ENCODE data around the gene EIF4ENIF1.
"Not testable (repeated sequence)": the region's sequence is repeated elsewhere in the genome, so short reads cannot be mapped to it uniquely, and the experiment has no call there.

The EIF4ENIF1 gene

DNA sequence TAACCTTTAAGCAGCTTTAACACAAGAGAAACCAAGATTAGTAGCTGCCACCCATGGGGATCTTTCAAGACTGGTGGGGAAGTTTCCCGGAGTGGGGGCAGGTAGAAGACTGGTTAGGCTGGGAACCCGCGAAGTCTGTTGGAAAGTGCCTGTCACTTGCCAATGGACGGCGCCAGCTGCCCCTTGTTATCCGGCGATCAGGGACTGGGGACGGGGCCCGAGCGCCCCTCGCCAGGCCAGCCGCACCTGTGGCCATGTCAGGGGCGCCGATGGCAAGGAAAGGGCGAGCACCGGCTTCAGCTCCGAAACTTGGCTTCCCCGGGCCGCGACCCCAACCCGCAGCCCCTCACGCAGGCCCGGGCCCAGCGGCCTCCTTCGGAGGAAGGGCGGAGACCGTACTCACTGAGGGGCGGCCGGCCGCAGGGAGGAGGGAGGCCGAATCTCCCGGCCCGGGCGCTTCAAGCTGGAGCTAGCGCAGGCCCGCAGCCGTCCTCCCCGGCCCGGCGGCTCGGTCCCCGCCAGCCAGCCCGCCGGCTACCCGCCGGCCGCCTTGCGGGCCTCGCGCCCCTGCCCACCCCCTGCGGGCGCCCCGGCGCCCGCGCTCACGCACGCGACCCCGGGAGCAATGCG, 539 bp downstream of the EIF4ENIF1 start:
- Histone ChIP-seq H3K4me3 (ENCODE audit: insufficient read depth in 1 of 2, low read depth in 1 of 2, low read length in 2 of 2) (peak overlapping the region; percentile 97 to 98), H3K18ac (ENCODE audit: low read depth in 1 of 2, low read length in 2 of 2) (peak overlapping the region; percentile 85 to 92), H2BK12ac (ENCODE audit: low read length in 2 of 2) (peak overlapping the region in 1 of 2 experiments; percentile 54), H2AK5ac (ENCODE audit: low read length, severe bottlenecking) (no peak overlapping the region), H3K36me3 (ENCODE audit: control insufficient read depth in 1 of 2, insufficient read depth in 2 of 2, low read depth in 1 of 2, low read length in 2 of 2) (peaks cover 20 to 34% of the 10 kb centered on the region in 2 experiments), H2BK5ac (ENCODE audit: low read depth, low read length, poor library complexity, severe bottlenecking) (peak overlapping the region; percentile 98), H3K27me3 (ENCODE audit: control insufficient read depth in 1 of 2, insufficient read depth in 1 of 2, low read length in 2 of 2) (no peaks in the 10 kb centered on the region), H2AFZ (ENCODE audit: low read depth, low read length) (peak overlapping the region; percentile 39), H3K4ac (ENCODE audit: low read depth in 1 of 2, low read length in 2 of 2) (peak overlapping the region; percentile 9 to 82), H3K9ac (ENCODE audit: low read length) (peak overlapping the region; percentile 92), H2BK120ac (ENCODE audit: low read depth, low read length) (peak overlapping the region; percentile 92), H3K14ac (ENCODE audit: low read length in 2 of 2) (peak overlapping the region in 1 of 2 experiments; percentile 96), H3K9me3 (ENCODE audit: control insufficient read depth, low read length) (no peaks in the 10 kb centered on the region), H3K23ac (ENCODE audit: low read length in 2 of 2) (no peak overlapping the region), H3K4me2 (ENCODE audit: low read length, poor library complexity, severe bottlenecking) (peak overlapping the region; percentile 96), H3K27ac (ENCODE audit: low read length, poor library complexity, severe bottlenecking) (peak overlapping the region; percentile 96), H3K4me1 (ENCODE audit: control insufficient read depth, insufficient read depth, low read depth, low read length) (peaks cover 3% of the 10 kb centered on the region), H3K79me1 (replicated peaks; ENCODE audit: low read length, poor library complexity, severe bottlenecking) (peaks cover 9% of the 10 kb centered on the region), H2BK15ac (ENCODE audit: low read depth, poor library complexity, severe bottlenecking) (peak overlapping the region; percentile 69), H4K91ac (ENCODE audit: low read length) (peak overlapping the region; percentile 34), H4K8ac (ENCODE audit: low read length) (peak overlapping the region; percentile 88)
- peak; percentile 55 for DNase-seq
- under 1% methylated on average over 50 of the region's 61 CpGs for WGBS

DNA sequence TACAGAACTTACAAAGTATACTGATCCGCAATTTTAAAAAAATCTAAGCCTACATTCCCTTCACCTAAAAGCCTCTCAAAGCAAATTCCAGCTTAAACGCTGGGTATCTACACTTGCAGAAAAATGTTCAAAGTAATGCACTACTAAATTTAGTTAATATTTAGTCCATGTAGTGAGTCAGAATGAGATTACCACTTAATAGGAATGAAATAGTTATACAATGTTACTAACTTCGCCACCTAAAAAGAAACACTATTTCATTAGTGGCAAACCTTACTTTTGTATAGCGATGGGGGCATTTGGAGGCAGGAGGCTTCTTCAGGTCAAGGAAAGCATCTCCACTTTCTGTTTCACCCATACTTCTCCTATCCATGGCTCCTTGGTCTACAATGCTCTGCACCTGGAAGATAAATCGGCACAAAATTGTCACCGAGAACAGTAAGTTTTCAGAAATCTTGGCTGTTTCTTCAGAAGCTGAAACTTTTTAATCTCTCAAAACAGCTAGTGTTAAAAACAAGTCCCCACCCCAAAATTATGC, 1.2 kb downstream of the EIF4ENIF1 start:
- peak overlapping the region; percentile 98 for H2BK5ac ChIP-seq (ENCODE audit: low read depth, low read length, poor library complexity, severe bottlenecking)
- peak overlapping the region in 1 of 2 experiments; percentile 97 for H3K4me3 ChIP-seq (ENCODE audit: insufficient read depth in 1 of 2, low read depth in 1 of 2, low read length in 2 of 2)
- no peak overlapping the region for H2BK120ac ChIP-seq (ENCODE audit: low read depth, low read length)
- H3K9me3 ChIP-seq (ENCODE audit: control insufficient read depth, low read length): no peaks in the 10 kb centered on the region
- peak overlapping the region; percentile 92 for H3K9ac ChIP-seq (ENCODE audit: low read length)
- no peak overlapping the region for H2BK12ac ChIP-seq (ENCODE audit: low read length in 2 of 2)
- H3K27me3 ChIP-seq (ENCODE audit: control insufficient read depth in 1 of 2, insufficient read depth in 1 of 2, low read length in 2 of 2): no peaks in the 10 kb centered on the region
- H2AFZ ChIP-seq (ENCODE audit: low read depth, low read length): no peak overlapping the region
- no peak overlapping the region for H3K23ac ChIP-seq (ENCODE audit: low read length in 2 of 2)
- H3K4me2 ChIP-seq (ENCODE audit: low read length, poor library complexity, severe bottlenecking): peak overlapping the region; percentile 96
- no peak overlapping the region for H3K14ac ChIP-seq (ENCODE audit: low read length in 2 of 2)
- WGBS: 93% methylated on average over 6 of the region's 6 CpGs
- H3K4ac ChIP-seq (ENCODE audit: low read depth in 1 of 2, low read length in 2 of 2): no peak overlapping the region
- no peak overlapping the region for H4K91ac ChIP-seq (ENCODE audit: low read length)
- H3K18ac ChIP-seq (ENCODE audit: low read depth in 1 of 2, low read length in 2 of 2): no peak overlapping the region
- H3K79me1 ChIP-seq (replicated peaks; ENCODE audit: low read length, poor library complexity, severe bottlenecking): peaks cover 9% of the 10 kb centered on the region
- no peak for DNase-seq
- peak overlapping the region; percentile 96 for H3K27ac ChIP-seq (ENCODE audit: low read length, poor library complexity, severe bottlenecking)
- no peak overlapping the region for H2BK15ac ChIP-seq (ENCODE audit: low read depth, poor library complexity, severe bottlenecking)
- peaks cover 20 to 41% of the 10 kb centered on the region in 2 experiments for H3K36me3 ChIP-seq (ENCODE audit: control insufficient read depth in 1 of 2, insufficient read depth in 2 of 2, low read depth in 1 of 2, low read length in 2 of 2)
- peaks cover 3% of the 10 kb centered on the region for H3K4me1 ChIP-seq (ENCODE audit: control insufficient read depth, insufficient read depth, low read depth, low read length)
- no peak overlapping the region for H4K8ac ChIP-seq (ENCODE audit: low read length)
- H2AK5ac ChIP-seq (ENCODE audit: low read length, severe bottlenecking): no peak overlapping the region

DNA sequence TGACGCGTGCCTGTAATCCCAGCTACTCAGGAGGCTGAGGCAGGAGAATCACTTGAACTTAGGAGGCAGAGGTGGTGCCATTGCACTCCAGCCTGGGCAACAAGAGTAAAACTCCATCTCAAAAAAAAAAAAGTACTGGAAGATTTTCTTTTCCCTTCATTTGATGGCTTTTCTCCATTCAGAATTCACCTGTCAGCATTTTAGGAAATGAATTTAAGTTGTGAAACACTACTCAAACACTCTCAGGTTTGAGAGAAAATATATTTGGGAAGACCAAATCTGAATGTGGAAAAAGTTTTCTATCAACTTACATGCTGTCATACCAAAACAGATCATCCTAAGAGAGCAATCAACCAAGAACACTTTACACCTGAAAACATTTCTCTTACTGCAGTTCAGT, 2.7 kb downstream of the EIF4ENIF1 start:
- H2AFZ ChIP-seq (ENCODE audit: low read depth, low read length): no peak overlapping the region

DNA sequence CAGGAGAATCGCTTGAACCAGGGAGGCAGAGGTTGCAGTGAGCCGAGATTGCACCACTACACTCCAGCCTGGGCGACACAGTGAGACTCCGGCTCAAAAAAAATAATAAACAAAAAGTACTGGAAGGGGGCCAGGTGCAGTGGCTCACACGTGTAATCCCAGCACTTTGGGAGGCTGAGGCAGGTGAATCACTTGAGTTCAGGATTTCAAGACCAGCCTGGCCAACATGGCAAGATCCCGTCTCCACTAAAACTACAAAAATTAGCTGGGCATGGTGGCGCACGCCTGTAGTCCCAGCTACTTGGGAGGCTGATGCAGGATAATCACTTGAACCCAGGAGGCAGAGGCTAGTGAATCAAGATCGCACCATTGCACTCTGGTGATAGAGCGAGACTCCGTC, 3.3 kb downstream of the EIF4ENIF1 start:
- H2BK5ac ChIP-seq (ENCODE audit: low read depth, low read length, poor library complexity, severe bottlenecking); DNase-seq; H2BK15ac ChIP-seq (ENCODE audit: low read depth, poor library complexity, severe bottlenecking); H3K4ac ChIP-seq (ENCODE audit: low read depth in 1 of 2, low read length in 2 of 2); H2AFZ ChIP-seq (ENCODE audit: low read depth, low read length); H3K9ac ChIP-seq (ENCODE audit: low read length); H3K14ac ChIP-seq (ENCODE audit: low read length in 2 of 2); H4K91ac ChIP-seq (ENCODE audit: low read length); H3K9me3 ChIP-seq (ENCODE audit: control insufficient read depth, low read length); H3K27ac ChIP-seq (ENCODE audit: low read length, poor library complexity, severe bottlenecking); H3K4me1 ChIP-seq (ENCODE audit: control insufficient read depth, insufficient read depth, low read depth, low read length); H3K4me3 ChIP-seq (ENCODE audit: insufficient read depth in 1 of 2, low read depth in 1 of 2, low read length in 2 of 2); H2BK12ac ChIP-seq (ENCODE audit: low read length in 2 of 2); H3K23ac ChIP-seq (ENCODE audit: low read length in 2 of 2); H3K4me2 ChIP-seq (ENCODE audit: low read length, poor library complexity, severe bottlenecking); H3K27me3 ChIP-seq (ENCODE audit: control insufficient read depth in 1 of 2, insufficient read depth in 1 of 2, low read length in 2 of 2); H3K79me1 ChIP-seq (replicated peaks; ENCODE audit: low read length, poor library complexity, severe bottlenecking); H4K8ac ChIP-seq (ENCODE audit: low read length); H2BK120ac ChIP-seq (ENCODE audit: low read depth, low read length); H2AK5ac ChIP-seq (ENCODE audit: low read length, severe bottlenecking); H3K18ac ChIP-seq (ENCODE audit: low read depth in 1 of 2, low read length in 2 of 2): not testable (repeated sequence)
- peaks cover 36 to 62% of the 10 kb centered on the region in 2 experiments for H3K36me3 ChIP-seq (ENCODE audit: control insufficient read depth in 1 of 2, insufficient read depth in 2 of 2, low read depth in 1 of 2, low read length in 2 of 2)
- 97% methylated on average over 11 of the region's 11 CpGs for WGBS

More for the DNA sequence above, 2.7 kb downstream of the EIF4ENIF1 start:
- Histone ChIP-seq H3K9me3 (ENCODE audit: control insufficient read depth, low read length) (no peaks in the 10 kb centered on the region), H3K9ac (ENCODE audit: low read length) (no peak overlapping the region), H3K4me3 (ENCODE audit: insufficient read depth in 1 of 2, low read depth in 1 of 2, low read length in 2 of 2) (no peak overlapping the region), H4K8ac (ENCODE audit: low read length) (no peak overlapping the region), H3K27ac (ENCODE audit: low read length, poor library complexity, severe bottlenecking) (peak overlapping the region; percentile 25), H3K18ac (ENCODE audit: low read depth in 1 of 2, low read length in 2 of 2) (no peak overlapping the region), H3K4ac (ENCODE audit: low read depth in 1 of 2, low read length in 2 of 2) (no peak overlapping the region), H3K79me1 (replicated peaks; ENCODE audit: low read length, poor library complexity, severe bottlenecking) (peaks cover 6% of the 10 kb centered on the region), H4K91ac (ENCODE audit: low read length) (no peak overlapping the region), H3K27me3 (ENCODE audit: control insufficient read depth in 1 of 2, insufficient read depth in 1 of 2, low read length in 2 of 2) (no peaks in the 10 kb centered on the region), H2AK5ac (ENCODE audit: low read length, severe bottlenecking) (no peak overlapping the region), H2BK12ac (ENCODE audit: low read length in 2 of 2) (no peak overlapping the region), H2BK120ac (ENCODE audit: low read depth, low read length) (no peak overlapping the region), H3K14ac (ENCODE audit: low read length in 2 of 2) (no peak overlapping the region), H3K23ac (ENCODE audit: low read length in 2 of 2) (no peak overlapping the region), H3K36me3 (ENCODE audit: control insufficient read depth in 1 of 2, insufficient read depth in 2 of 2, low read depth in 1 of 2, low read length in 2 of 2) (peaks cover 33 to 56% of the 10 kb centered on the region in 2 experiments), H3K4me2 (ENCODE audit: low read length, poor library complexity, severe bottlenecking) (no peak overlapping the region), H3K4me1 (ENCODE audit: control insufficient read depth, insufficient read depth, low read depth, low read length) (peaks cover 3% of the 10 kb centered on the region), H2BK5ac (ENCODE audit: low read depth, low read length, poor library complexity, severe bottlenecking) (no peak overlapping the region), H2BK15ac (ENCODE audit: low read depth, poor library complexity, severe bottlenecking) (no peak overlapping the region)
- DNase-seq: no peak
- 94% methylated on average over 2 of the region's 2 CpGs for WGBS
